ENCODE results near the gene IDI1. TPM values are rescaled to one million over a fixed set of nuclear protein-coding genes. Genes with fewer than 3 reads are reported as not detected.

Gene IDI1
- total RNA-seq, 1 experiment from 2014 or later: 150 TPM

GRCh38 chr10:1059902-1060301, 11.0 kb upstream of the IDI1 start:
- Histone ChIP-seq H4K20me1 (ENCODE audit: insufficient read depth, low read depth, low read length) (peaks cover 18% of the 10 kb centered on the region), H3K4me2 (ENCODE audit: low read depth, low read length, poor library complexity, severe bottlenecking) (no peak overlapping the region), H3K36me3 (ENCODE audit: insufficient read depth, low read length) (peaks cover 5% of the 10 kb centered on the region), H3K9me3 (ENCODE audit: low read length) (no peaks in the 10 kb centered on the region), H2AFZ (ENCODE audit: low read length) (no peak overlapping the region), H3K27ac (ENCODE audit: low read length) (no peak overlapping the region), H3K4me3 (ENCODE audit: low read length) (no peak overlapping the region), H3K4me1 (ENCODE audit: low read length) (peaks cover 34% of the 10 kb centered on the region), H3K79me2 (ENCODE audit: low read length) (peaks cover 82% of the 10 kb centered on the region), H3K9me2 (replicated peaks; ENCODE audit: insufficient read depth, low read length) (no peaks in the 10 kb centered on the region), H3K27me3 (ENCODE audit: low read length) (no peaks in the 10 kb centered on the region), H3K9ac (ENCODE audit: low read length) (no peak overlapping the region)
- DNase-seq: no peak

GRCh38 chr10:1058017-1058416, 9.1 kb upstream of the IDI1 start:
- H3K4me1 ChIP-seq (ENCODE audit: low read length): peaks cover 36% of the 10 kb centered on the region
- peaks cover 18% of the 10 kb centered on the region for H4K20me1 ChIP-seq (ENCODE audit: insufficient read depth, low read depth, low read length)
- H3K27ac ChIP-seq (ENCODE audit: low read length): peak overlapping the region; percentile 20; the same call in 1 of the 2 replicates
- peaks cover 94% of the 10 kb centered on the region for H3K79me2 ChIP-seq (ENCODE audit: low read length)
- peak; percentile 55 for DNase-seq
- no peaks in the 10 kb centered on the region for H3K27me3 ChIP-seq (ENCODE audit: low read length)
- H3K4me2 ChIP-seq (ENCODE audit: low read depth, low read length, poor library complexity, severe bottlenecking): peak overlapping the region; percentile 92
- H3K4me3 ChIP-seq (ENCODE audit: low read length): peak overlapping the region; percentile 92
- H2AFZ ChIP-seq (ENCODE audit: low read length): no peak overlapping the region
- H3K9me3 ChIP-seq (ENCODE audit: low read length): no peaks in the 10 kb centered on the region
- H3K36me3 ChIP-seq (ENCODE audit: insufficient read depth, low read length): peaks cover 19% of the 10 kb centered on the region
- H3K9ac ChIP-seq (ENCODE audit: low read length): peak overlapping the region; percentile 96
- H3K9me2 ChIP-seq (replicated peaks; ENCODE audit: insufficient read depth, low read length): no peaks in the 10 kb centered on the region

- H4K20me1 ChIP-seq (ENCODE audit: insufficient read depth, low read depth, low read length): peaks cover 18% of the 10 kb centered on the region
- peaks cover 96% of the 10 kb centered on the region for H3K79me2 ChIP-seq (ENCODE audit: low read length)
- peak; percentile 66 for DNase-seq
- H2AFZ ChIP-seq (ENCODE audit: low read length): peak overlapping the region; percentile 15; the same call in 1 of the 2 replicates
- peak overlapping the region; percentile 92 for H3K4me2 ChIP-seq (ENCODE audit: low read depth, low read length, poor library complexity, severe bottlenecking)
- no peaks in the 10 kb centered on the region for H3K9me3 ChIP-seq (ENCODE audit: low read length)
- H3K27ac ChIP-seq (ENCODE audit: low read length): peak overlapping the region; percentile 20
- H3K9me2 ChIP-seq (replicated peaks; ENCODE audit: insufficient read depth, low read length): no peaks in the 10 kb centered on the region
- peak overlapping the region; percentile 92 for H3K4me3 ChIP-seq (ENCODE audit: low read length)
- H3K4me1 ChIP-seq (ENCODE audit: low read length): peaks cover 36% of the 10 kb centered on the region
- H3K36me3 ChIP-seq (ENCODE audit: insufficient read depth, low read length): peaks cover 25% of the 10 kb centered on the region
- H3K9ac ChIP-seq (ENCODE audit: low read length): peak overlapping the region; percentile 96
- H3K27me3 ChIP-seq (ENCODE audit: low read length): no peaks in the 10 kb centered on the region
These were observed 8.3 kb upstream of the IDI1 start for GRCh38 chr10:1057106-1057657.

GRCh38 chr10:1056326-1057105, 7.6 kb upstream of the IDI1 start, which contains the start of gene WDR37:
Gene WDR37, plus strand, starts transcription at chr10:1056385. Its CDS starts 15,771 bp downstream, at chr10:1072156.
- peaks cover 42% of the 10 kb centered on the region for H3K4me1 ChIP-seq (ENCODE audit: low read length)
- H3K27ac ChIP-seq (ENCODE audit: low read length): peak within 1 kb of the TSS; percentile 83
- H3K4me2 ChIP-seq (ENCODE audit: low read depth, low read length, poor library complexity, severe bottlenecking): peak within 1 kb of the TSS; percentile 92
- peak within 1 kb of the TSS; percentile 15; the same call in 1 of the 2 replicates for H2AFZ ChIP-seq (ENCODE audit: low read length)
- no peaks in the 10 kb centered on the region for H3K27me3 ChIP-seq (ENCODE audit: low read length)
- peaks cover 96% of the 10 kb centered on the region for H3K79me2 ChIP-seq (ENCODE audit: low read length)
- peak within 1 kb of the TSS; percentile 92 for H3K4me3 ChIP-seq (ENCODE audit: low read length)
- H3K9ac ChIP-seq (ENCODE audit: low read length): peak within 1 kb of the TSS; percentile 96
- H3K36me3 ChIP-seq (ENCODE audit: insufficient read depth, low read length): peaks cover 27% of the 10 kb centered on the region
- H3K9me3 ChIP-seq (ENCODE audit: low read length): no peaks in the 10 kb centered on the region
- no peaks in the 10 kb centered on the region for H3K9me2 ChIP-seq (replicated peaks; ENCODE audit: insufficient read depth, low read length)
- H4K20me1 ChIP-seq (ENCODE audit: insufficient read depth, low read depth, low read length): peaks cover 18% of the 10 kb centered on the region
- DNase-seq: peak; percentile 93

- H3K9ac ChIP-seq (ENCODE audit: low read length): peak overlapping the region; percentile 96
- peak overlapping the region; percentile 92 for H3K4me3 ChIP-seq (ENCODE audit: low read length)
- peaks cover 11% of the 10 kb centered on the region; the same call in 1 of the 2 replicates for H4K20me1 ChIP-seq (ENCODE audit: insufficient read depth, low read depth, low read length)
- no peaks in the 10 kb centered on the region for H3K9me2 ChIP-seq (replicated peaks; ENCODE audit: insufficient read depth, low read length)
- peaks cover 55% of the 10 kb centered on the region for H3K4me1 ChIP-seq (ENCODE audit: low read length)
- peak overlapping the region; percentile 92 for H3K4me2 ChIP-seq (ENCODE audit: low read depth, low read length, poor library complexity, severe bottlenecking)
- peaks cover 89% of the 10 kb centered on the region for H3K79me2 ChIP-seq (ENCODE audit: low read length)
- H3K9me3 ChIP-seq (ENCODE audit: low read length): no peaks in the 10 kb centered on the region
- DNase-seq: no peak
- peaks cover 34% of the 10 kb centered on the region for H3K36me3 ChIP-seq (ENCODE audit: insufficient read depth, low read length)
- no peak overlapping the region for H2AFZ ChIP-seq (ENCODE audit: low read length)
- H3K27me3 ChIP-seq (ENCODE audit: low read length): no peaks in the 10 kb centered on the region
- peak overlapping the region; percentile 83 for H3K27ac ChIP-seq (ENCODE audit: low read length)
These were observed 5.8 kb upstream of the IDI1 start for GRCh38 chr10:1054684-1055083.

- Histone ChIP-seq H3K36me3 (ENCODE audit: insufficient read depth, low read length) (peaks cover 41% of the 10 kb centered on the region), H3K79me2 (ENCODE audit: low read length) (peaks cover 74% of the 10 kb centered on the region), H3K27ac (ENCODE audit: low read length) (peak overlapping the region; percentile 89), H3K4me3 (ENCODE audit: low read length) (peak overlapping the region; percentile 69), H3K9me3 (ENCODE audit: low read length) (no peaks in the 10 kb centered on the region), H3K27me3 (ENCODE audit: low read length) (no peaks in the 10 kb centered on the region), H3K4me1 (ENCODE audit: low read length) (peaks cover 56% of the 10 kb centered on the region), H4K20me1 (ENCODE audit: insufficient read depth, low read depth, low read length) (peaks cover 19% of the 10 kb centered on the region), H2AFZ (ENCODE audit: low read length) (no peak overlapping the region), H3K9me2 (replicated peaks; ENCODE audit: insufficient read depth, low read length) (no peaks in the 10 kb centered on the region), H3K9ac (ENCODE audit: low read length) (peak overlapping the region; percentile 74), H3K4me2 (ENCODE audit: low read depth, low read length, poor library complexity, severe bottlenecking) (peak overlapping the region; percentile 98)
- peak; percentile 79 for DNase-seq
These were observed 1.6 kb upstream of the IDI1 start for GRCh38 chr10:1050554-1050953.

GRCh38 chr10:1050145-1050544, 1.2 kb upstream of the IDI1 start:
- peak overlapping the region; percentile 74 for H3K9ac ChIP-seq (ENCODE audit: low read length)
- no peaks in the 10 kb centered on the region for H3K27me3 ChIP-seq (ENCODE audit: low read length)
- H3K79me2 ChIP-seq (ENCODE audit: low read length): peaks cover 74% of the 10 kb centered on the region
- peak overlapping the region; percentile 69 for H3K4me3 ChIP-seq (ENCODE audit: low read length)
- H3K9me2 ChIP-seq (replicated peaks; ENCODE audit: insufficient read depth, low read length): no peaks in the 10 kb centered on the region
- H4K20me1 ChIP-seq (ENCODE audit: insufficient read depth, low read depth, low read length): peaks cover 23% of the 10 kb centered on the region
- H2AFZ ChIP-seq (ENCODE audit: low read length): no peak overlapping the region
- H3K4me2 ChIP-seq (ENCODE audit: low read depth, low read length, poor library complexity, severe bottlenecking): peak overlapping the region; percentile 98
- peaks cover 57% of the 10 kb centered on the region for H3K4me1 ChIP-seq (ENCODE audit: low read length)
- H3K36me3 ChIP-seq (ENCODE audit: insufficient read depth, low read length): peaks cover 42% of the 10 kb centered on the region
- H3K27ac ChIP-seq (ENCODE audit: low read length): peak overlapping the region; percentile 89
- no peaks in the 10 kb centered on the region for H3K9me3 ChIP-seq (ENCODE audit: low read length)
- DNase-seq: peak; percentile 64

- Histone ChIP-seq H3K27ac (ENCODE audit: low read length) (peak overlapping the region; percentile 89), H2AFZ (ENCODE audit: low read length) (no peak overlapping the region), H3K4me1 (ENCODE audit: low read length) (peaks cover 57% of the 10 kb centered on the region), H3K9me2 (replicated peaks; ENCODE audit: insufficient read depth, low read length) (no peaks in the 10 kb centered on the region), H4K20me1 (ENCODE audit: insufficient read depth, low read depth, low read length) (peaks cover 29% of the 10 kb centered on the region), H3K4me2 (ENCODE audit: low read depth, low read length, poor library complexity, severe bottlenecking) (peak overlapping the region; percentile 98), H3K9ac (ENCODE audit: low read length) (peak overlapping the region; percentile 74), H3K27me3 (ENCODE audit: low read length) (no peaks in the 10 kb centered on the region), H3K4me3 (ENCODE audit: low read length) (peak overlapping the region; percentile 69), H3K36me3 (ENCODE audit: insufficient read depth, low read length) (peaks cover 39% of the 10 kb centered on the region), H3K79me2 (ENCODE audit: low read length) (peaks cover 74% of the 10 kb centered on the region), H3K9me3 (ENCODE audit: low read length) (no peaks in the 10 kb centered on the region)
- DNase-seq: no peak
These were observed 573 bp upstream of the IDI1 start for GRCh38 chr10:1049425-1049958.
